NCI-H524 (cell line): ENCODE results near the gene CNN2.

Source experiments
- DNase-seq, 2 experiments: peaks; one replicate each; lab custom pipeline; 2025; lab: John Stamatoyannopoulos, UW

CNN2 gene

DNA sequence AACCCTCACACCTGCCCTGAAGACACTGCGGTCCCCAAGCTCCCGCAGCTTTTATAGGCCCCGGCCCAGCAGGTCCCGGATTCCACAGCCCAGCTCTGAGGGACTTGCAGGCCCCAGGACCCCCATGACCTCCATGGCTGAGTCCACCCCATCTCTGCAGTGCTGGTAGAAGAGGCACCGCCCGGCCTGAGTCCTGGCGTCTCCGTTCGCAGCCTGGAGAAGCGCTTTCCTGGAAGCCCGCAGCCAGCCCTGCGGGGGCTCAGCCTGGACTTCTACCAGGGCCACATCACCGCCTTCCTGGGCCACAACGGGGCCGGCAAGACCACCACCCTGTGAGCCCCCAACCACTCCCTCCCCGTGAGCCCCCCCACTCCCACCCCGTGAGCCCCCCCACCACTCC is 22.7 kb downstream of the CNN2 start:
- DNase-seq: no peak

DNA sequence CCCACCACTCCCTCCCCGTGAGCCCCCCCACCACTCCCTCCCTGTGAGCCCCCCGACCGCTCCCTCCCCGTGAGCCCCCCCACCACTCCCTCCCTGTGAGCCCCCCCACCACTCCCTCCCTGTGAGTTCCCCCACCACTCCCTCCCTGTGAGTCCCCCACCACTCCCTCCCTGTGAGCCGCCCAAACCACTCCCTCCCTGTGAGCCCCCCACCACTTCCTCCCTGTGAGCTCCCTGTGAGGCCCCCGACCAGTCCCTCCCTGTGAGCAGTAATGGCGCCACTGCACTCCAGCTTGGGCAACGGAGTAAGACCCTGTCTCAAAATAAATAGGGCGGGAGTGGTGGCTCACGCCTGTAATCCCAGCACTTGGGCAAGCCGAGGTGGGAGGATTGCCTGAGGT is 23.4 kb downstream of the CNN2 start:
- DNase-seq: no peak

DNA sequence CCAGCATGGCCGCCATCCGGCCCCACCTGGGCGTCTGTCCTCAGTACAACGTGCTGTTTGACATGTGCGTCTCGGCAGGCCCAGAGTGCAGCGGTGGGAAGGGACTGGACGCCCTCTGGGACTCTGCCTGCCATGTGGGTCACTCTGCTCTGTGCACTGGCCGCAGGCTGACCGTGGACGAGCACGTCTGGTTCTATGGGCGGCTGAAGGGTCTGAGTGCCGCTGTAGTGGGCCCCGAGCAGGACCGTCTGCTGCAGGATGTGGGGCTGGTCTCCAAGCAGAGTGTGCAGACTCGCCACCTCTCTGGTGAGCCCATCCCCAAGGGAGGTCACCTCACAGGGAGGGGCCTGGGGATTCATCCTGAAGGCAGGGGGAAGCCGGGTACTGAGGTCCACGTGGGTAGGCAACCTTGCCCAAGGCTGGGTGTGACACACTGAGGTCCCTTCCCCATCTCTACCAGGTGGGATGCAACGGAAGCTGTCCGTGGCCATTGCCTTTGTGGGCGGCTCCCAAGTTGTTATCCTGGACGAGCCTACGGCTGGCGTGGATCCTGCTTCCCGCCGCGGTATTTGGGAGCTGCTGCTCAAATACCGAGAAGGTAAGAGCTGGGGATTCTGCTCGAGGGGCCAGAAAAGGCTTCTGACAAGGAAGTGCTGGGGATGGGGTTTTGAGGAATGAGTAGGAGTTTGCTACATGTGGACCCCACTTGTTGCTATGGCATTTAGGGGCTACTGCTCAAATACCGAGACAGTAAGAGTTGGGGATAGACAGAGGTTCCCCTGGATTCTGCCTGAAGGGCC is 24.8 kb downstream of the CNN2 start:
- no peak for DNase-seq

DNA sequence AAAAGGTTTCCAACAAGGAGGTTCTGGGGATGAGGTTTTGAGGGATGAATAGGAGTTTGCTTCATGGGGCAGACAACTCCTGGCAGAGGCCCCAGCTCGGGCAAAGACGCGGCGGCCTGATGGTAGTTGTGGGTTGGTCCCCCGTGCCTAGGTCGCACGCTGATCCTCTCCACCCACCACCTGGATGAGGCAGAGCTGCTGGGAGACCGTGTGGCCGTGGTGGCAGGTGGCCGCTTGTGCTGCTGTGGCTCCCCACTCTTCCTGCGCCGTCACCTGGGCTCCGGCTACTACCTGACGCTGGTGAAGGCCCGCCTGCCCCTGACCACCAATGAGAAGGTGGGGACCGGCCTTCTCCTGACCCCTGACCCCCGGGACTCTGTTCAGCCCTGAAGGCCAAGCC is 25.4 kb downstream of the CNN2 start:
- DNase-seq: no peak

DNA sequence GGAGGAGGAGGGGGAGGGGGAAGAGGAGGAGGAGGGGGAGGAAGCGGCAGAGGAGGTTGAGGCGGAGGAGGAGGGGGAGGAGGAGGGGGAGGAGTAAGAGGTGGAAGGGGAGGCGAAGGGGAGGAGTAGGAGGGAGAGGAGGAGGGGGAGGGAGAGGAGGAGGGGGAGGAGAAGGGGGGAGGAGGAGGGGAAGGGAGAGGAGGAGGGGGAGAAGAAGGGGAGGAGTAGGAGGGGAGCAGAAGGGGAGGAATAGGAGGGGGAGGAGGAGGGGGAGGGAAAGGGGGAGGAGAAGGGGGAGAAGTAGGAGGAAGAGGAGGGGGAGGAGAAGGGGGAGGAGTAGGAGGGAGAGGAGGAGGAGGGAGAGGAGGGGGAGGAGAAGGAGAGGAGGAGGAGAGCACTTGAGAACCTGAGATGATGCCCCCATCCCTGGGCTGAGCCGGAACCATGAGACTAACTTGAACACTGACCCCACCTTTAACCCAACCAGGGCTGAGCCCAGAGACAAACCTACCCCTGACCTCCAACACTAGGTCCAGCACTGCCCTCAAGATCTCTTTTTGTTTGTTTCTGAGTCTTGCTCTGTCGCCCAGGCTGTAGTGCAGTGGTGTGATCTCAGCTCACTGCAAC is 26.1 kb downstream of the CNN2 start:
- no peak for DNase-seq

DNA sequence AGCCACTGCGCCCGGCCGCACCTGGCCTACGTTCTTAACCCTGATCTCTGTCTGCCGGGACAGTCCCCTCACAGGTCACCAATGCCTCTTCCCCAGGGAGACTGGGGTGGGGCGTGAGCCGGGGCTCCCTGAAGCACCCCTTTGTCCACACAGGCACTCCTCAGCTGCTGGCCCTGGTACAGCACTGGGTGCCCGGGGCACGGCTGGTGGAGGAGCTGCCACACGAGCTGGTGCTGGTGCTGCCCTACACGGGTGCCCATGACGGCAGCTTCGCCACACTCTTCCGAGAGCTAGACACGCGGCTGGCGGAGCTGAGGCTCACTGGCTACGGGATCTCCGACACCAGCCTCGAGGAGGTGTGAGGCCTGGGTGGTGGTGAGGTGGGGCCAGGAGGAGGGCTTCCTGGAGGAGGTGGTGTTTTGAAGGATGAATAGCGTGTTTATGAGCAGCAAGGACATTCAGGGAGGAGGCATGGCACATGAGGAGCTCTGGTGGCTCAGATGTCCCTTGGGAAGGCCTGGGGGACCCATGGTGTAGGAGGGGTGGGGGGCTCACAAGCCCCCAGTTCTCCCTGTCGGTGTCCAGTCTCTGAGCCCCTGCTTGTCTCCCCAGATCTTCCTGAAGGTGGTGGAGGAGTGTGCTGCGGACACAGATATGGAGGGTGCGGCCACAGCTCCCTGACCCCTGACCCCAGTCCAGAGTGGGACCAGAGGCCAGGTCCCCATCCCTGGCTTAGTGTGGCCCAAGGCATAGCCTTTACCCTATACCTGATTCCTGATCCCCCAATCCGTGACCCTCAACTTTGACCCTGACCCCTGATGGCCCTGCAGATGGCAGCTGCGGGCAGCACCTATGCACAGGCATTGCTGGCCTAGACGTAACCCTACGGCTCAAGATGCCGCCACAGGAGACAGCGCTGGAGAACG is 27.0 kb downstream of the CNN2 start:
- no peak for DNase-seq

DNA sequence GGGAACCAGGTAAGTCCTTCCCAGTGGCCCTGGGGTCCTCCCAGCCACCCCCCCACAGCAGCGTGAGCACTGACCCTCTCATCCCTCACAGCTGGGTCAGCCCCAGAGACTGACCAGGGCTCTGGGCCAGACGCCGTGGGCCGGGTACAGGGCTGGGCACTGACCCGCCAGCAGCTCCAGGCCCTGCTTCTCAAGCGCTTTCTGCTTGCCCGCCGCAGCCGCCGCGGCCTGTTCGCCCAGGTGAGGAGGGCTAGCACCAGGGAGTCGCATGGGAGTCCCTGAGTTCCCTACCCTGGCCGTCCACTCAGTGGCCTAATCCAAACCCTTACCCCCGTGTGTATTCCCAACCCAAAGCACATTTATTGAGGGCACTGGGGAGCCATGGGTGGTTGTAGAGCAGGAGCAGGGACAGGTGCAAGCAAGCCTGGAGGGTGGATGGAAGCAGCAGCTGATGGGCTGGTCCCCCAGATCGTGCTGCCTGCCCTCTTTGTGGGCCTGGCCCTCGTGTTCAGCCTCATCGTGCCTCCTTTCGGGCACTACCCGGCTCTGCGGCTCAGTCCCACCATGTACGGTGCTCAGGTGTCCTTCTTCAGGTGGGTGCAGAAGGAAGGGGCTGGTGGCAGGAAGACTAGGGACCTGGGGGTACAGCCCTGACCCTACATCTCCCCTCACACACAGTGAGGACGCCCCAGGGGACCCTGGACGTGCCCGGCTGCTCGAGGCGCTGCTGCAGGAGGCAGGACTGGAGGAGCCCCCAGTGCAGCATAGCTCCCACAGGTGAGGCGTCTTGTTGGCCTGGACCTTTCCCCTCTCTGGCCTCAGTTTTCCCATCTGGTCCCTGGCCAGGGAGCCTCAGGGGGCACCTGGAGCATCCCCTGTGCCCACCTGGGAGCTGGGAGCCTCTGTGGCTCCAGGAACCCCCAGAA is 28.0 kb downstream of the CNN2 start:
- DNase-seq: no peak

DNA sequence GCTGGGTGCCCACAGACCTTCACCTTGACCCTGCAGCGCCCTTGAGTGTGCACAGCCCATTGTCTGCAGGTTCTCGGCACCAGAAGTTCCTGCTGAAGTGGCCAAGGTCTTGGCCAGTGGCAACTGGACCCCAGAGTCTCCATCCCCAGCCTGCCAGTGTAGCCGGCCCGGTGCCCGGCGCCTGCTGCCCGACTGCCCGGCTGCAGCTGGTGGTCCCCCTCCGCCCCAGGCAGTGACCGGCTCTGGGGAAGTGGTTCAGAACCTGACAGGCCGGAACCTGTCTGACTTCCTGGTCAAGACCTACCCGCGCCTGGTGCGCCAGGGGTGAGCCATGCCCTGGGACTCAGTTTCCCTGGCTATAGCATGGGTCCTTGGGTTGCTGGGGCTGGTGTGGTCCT is 28.6 kb downstream of the CNN2 start:
- no peak for DNase-seq

DNA sequence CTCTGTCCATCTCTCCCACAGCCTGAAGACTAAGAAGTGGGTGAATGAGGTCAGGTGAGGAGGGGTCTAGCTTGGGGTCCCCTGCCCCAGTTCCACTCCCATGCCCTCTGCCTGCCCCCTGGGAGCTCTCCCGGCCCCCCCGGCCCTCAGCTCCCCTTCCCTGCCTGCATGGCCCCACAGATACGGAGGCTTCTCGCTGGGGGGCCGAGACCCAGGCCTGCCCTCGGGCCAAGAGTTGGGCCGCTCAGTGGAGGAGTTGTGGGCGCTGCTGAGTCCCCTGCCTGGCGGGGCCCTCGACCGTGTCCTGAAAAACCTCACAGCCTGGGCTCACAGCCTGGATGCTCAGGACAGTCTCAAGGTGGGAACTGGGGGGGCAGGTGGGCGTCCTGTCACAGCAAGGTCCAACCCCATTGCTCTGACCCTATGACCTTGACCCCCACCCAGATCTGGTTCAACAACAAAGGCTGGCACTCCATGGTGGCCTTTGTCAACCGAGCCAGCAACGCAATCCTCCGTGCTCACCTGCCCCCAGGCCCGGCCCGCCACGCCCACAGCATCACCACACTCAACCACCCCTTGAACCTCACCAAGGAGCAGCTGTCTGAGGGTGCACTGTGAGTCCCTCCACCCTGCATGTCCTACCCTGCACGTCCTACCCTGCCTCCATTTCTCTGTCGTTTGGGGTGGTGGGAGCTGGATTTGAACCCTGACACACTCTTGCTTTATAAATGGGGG is 29.6 kb downstream of the CNN2 start:
- no peak for DNase-seq

DNA sequence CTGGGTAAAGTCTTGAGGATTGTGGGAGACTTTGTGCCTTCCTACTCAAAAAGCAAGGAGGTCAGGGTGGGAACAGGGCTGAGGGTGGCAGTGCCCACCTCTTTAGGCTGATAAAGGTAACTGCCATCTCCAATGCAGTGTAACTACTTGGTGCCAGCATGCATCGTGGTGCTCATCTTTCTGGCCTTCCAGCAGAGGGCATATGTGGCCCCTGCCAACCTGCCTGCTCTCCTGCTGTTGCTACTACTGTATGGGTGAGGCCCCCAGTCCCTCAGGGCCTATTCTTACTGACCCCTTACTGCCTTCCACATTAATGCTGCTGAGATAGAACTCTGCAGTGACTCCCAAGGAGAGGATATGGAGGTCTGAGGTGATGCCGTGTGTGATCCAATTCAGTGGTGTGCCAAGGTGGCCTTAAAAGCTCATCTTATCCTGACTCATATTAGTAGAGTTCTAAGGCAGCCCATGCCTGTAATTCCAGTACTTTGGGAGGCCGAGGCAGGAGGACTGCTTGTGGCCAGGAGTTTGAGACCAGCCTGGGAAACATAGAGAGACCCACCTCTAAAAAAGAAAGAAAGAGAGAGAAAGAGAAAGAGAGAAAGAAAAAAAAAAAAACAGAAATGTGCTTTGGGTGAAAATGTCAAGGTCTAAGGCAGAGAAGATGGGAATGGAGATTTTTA is 30.9 kb downstream of the CNN2 start:
- peak in 1 of 2 experiments; percentile 38 for DNase-seq

DNA sequence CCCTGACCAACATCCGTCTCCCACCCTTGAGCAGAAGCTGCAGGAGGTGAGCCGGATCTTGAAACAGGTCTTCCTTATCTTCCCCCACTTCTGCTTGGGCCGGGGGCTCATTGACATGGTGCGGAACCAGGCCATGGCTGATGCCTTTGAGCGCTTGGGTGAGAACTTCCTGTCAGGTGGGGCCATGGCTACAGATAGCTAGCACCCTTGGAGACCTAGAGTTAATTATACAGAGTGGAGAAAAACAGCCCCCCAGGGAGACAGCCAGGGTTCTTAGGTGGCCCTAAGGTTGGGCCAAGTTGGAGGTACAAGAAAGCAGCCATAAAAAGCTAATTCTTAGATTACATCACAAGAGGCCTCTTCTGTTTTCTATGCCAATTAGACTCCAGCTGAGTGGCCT is 31.7 kb downstream of the CNN2 start:
- DNase-seq: no peak

DNA sequence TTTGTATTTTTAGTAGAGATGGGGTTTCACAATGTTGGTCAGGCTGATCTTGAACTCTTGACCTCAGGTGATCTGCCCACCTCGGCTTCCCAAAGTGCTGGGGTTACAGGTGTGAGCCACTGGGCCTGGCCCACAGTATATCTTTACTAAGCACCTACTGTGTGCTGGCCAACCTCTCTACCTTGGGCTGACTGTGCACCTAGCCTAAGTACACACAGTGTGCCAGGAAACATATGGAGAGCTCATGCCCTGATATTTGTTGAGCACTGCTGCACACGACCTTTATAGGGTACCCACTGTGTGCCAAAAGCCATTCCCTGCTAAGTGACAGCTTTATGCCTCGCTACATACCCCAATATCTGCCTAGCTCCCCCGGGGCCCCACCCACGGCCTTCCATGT is 34.3 kb downstream of the CNN2 start:
- DNase-seq: no peak

DNA sequence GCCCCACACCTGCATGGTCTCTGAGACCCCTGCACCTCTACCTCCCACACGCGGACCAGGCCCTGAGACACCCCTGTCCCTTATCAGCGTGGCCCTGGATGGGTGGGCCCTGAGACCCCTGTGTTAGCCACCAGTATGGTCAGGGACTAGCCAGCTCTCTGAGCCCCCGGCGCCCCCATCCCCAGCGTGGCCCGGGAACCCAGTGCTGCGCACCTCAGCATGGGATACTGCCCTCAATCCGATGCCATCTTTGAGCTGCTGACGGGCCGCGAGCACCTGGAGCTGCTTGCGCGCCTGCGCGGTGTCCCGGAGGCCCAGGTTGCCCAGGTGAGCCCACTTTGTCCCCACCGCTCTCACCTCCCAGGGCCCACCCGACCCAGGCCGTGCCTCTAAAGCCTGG is 35.6 kb downstream of the CNN2 start:
- no peak for DNase-seq

DNA sequence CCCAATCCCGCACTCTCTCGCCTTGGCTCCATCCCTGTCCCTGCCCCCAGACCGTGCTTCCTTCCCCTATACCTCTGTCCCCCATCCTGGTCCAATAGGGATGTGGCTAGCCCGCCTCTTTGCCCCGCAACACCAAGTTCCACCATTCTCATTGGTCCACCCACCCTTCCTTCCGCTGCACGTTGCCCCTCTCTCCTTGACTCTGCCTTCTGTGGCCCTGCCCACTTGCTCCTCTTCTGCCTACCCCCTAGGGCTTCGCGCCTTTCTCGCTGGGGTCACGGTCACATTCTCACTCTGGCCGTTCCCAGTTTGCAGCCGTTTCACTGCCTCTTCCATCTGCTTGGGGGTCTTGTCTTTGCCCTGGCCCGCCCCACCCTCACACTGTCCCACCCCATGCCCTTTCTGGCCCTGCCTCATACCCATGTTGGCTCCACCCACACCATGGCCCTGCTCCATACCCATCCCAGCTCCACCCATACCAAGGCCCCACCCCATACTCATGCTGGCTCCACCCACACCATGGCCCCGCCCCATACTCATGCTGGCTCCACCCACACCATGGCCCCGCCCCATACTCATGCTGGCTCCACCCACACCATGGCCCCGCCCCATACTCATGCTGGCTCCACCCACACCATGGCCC is 36.1 kb downstream of the CNN2 start:
- DNase-seq: no peak

DNA sequence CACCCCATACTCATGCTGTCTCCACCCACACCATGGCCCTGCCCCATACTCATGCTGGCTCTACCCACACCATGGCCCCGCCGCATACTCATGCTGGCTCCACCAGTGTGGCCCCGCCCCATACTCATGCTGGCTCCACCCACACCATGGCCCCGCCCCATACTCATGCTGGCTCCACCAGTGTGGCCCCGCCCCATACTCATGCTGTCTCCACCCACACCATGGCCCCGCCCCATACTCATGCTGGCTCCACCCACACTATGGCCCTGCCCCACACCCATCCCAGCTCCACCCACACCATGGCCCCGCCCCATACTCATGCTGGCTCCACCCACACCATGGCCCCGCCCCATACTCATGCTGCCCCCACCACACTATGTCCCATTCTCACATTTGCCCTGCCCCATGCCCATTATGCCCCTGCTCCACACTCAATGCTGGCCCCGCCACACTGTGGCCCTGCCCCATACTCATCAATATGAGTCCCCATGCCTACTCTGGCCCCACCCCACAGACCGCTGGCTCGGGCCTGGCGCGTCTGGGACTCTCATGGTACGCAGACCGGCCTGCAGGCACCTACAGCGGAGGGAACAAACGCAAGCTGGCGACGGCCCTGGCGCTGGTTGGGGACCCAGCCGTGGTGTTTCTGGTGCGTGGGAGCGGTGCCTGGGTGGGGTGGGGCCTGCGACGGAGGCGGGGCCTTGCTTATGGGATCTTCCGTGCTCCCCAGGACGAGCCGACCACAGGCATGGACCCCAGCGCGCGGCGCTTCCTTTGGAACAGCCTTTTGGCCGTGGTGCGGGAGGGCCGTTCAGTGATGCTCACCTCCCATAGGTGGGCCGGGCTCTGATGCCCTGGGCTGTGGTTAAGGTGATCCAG is 36.9 kb downstream of the CNN2 start:
- no peak for DNase-seq

DNA sequence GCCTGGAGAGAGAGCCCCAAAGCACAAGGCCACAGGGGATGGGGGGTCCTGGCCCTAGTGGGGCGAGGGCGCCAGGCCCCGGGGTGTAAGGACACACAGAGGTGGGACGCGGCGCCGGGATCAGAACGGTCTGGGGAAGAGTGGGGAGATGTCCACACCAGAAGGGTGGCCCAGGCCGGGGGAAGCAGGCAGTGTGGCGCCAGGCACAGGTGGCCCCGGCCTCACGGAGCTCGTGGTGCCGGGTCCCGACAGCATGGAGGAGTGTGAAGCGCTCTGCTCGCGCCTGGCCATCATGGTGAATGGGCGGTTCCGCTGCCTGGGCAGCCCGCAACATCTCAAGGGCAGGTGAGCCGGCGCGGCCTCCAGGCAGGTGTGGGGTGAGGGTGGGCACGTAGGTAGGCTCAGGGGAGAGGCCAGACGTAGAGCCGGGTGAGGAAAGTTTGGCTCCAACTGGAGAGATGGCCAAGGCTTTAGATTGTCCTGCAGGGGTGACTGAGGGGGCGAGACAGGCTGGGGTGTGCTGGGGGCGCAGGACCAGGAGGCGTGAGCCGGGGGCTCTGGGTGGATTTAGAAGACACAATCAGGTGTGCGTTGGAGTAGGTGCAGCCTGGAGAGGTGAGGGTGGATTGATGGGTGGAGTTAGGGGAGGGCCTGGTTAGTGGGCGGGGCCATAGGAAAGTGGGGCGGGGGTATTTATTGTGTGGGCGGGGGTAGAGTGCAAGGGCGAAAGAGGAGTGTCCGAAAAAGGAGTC is 37.7 kb downstream of the CNN2 start:
- DNase-seq: no peak

DNA sequence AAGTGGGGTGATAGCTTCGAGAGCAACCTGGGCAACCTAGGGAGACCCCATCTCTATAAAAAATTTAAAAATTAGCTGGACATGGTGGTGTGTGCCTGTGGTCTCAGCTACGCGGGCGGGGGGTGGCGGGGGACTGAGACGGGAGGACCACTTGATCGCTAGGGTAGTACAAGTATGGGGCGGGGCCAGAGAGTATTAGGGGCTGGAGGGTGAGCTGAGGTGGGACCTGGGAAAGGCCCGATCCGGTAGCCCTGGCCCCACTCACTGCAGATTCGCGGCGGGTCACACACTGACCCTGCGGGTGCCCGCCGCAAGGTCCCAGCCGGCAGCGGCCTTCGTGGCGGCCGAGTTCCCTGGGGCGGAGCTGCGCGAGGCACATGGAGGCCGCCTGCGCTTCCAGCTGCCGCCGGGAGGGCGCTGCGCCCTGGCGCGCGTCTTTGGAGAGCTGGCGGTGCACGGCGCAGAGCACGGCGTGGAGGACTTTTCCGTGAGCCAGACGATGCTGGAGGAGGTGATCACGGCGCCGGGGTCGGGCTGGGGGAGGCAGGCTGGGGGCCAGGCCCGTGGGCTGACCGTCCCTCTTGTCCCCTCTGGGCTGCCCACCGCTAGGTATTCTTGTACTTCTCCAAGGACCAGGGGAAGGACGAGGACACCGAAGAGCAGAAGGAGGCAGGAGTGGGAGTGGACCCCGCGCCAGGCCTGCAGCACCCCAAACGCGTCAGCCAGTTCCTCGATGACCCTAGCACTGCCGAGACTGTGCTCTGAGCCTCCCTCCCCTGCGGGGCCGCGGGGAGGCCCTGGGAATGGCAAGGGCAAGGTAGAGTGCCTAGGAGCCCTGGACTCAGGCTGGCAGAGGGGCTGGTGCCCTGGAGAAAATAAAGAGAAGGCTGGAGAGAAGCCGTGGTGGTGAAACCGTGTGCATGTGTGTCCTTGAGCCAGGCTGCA is 38.5 kb downstream of the CNN2 start:
- DNase-seq: peak in 1 of 2 experiments; percentile 65
